GM12874 (cell line): Measurements from ENCODE around the gene NODAL.
A peak's percentile ranks its signal among the peaks of the same experiment; 100 is the strongest.

Experiments
- CTCF ChIP-seq: IDR thresholded peaks from 2 replicates; pipeline ENCODE4 v1.5.1; 2011; ENCODE audit warnings: low read depth, mild to moderate bottlenecking, control low read depth, low read length, moderate library complexity; ENCODE audit not compliant: insufficient read depth

Gene NODAL

GRCh38 chr10:70479626-70480238, 38.3 kb upstream of the NODAL start:
- TF ChIP-seq CTCF, result no peak

GRCh38 chr10:70479165-70479581, 37.7 kb upstream of the NODAL start:
- TF ChIP-seq CTCF, result peak; percentile 34

- 0 out of 2 replicates have a peak, but pooled peaks have one; percentile 10 for TF ChIP-seq CTCF
These were observed 37.0 kb upstream of the NODAL start, which contains the start of gene PALD1 for GRCh38 chr10:70478191-70479164. PALD1 (plus strand) TSS chr10:70478767; CDS start chr10:70525952, 47,185 bp downstream.

- no peak for TF ChIP-seq CTCF
These were observed 36.2 kb upstream of the NODAL start for GRCh38 chr10:70477661-70478162.

GRCh38 chr10:70476249-70477035, 35.0 kb upstream of the NODAL start:
- no peak for TF ChIP-seq CTCF

- no peak for TF ChIP-seq CTCF
These were observed 34.2 kb upstream of the NODAL start for GRCh38 chr10:70475661-70476060.

- no peak for TF ChIP-seq CTCF
These were observed 33.3 kb upstream of the NODAL start for GRCh38 chr10:70474780-70475179.
